GM21529 (cell line): ENCODE data around the gene NYAP1.
"Not testable (repeated sequence)": the region's sequence is repeated elsewhere in the genome, so short reads cannot be mapped to it uniquely, and the experiment has no call there.

Source experiments
- ATAC-seq: cut with Tn5 transposase; IDR thresholded peaks from one replicate; pipeline ENCODE4 v1.9.1; 2021; ENCODE audit not compliant: unreplicated experiment

Gene NYAP1

GRCh38 chr7:100483722-100484672, at the start of gene NYAP1:
Gene NYAP1 (plus strand): TSS chr7:100483927. CDS start chr7:100485312, 1,385 bp downstream.
- no peak for ATAC-seq

GRCh38 chr7:100434297-100435144, 49.2 kb upstream of the NYAP1 start:
- ATAC-seq, result no peak

- peak; percentile 29 for ATAC-seq
These were observed 48.1 kb upstream of the NYAP1 start for GRCh38 chr7:100435401-100436304.

DNA sequence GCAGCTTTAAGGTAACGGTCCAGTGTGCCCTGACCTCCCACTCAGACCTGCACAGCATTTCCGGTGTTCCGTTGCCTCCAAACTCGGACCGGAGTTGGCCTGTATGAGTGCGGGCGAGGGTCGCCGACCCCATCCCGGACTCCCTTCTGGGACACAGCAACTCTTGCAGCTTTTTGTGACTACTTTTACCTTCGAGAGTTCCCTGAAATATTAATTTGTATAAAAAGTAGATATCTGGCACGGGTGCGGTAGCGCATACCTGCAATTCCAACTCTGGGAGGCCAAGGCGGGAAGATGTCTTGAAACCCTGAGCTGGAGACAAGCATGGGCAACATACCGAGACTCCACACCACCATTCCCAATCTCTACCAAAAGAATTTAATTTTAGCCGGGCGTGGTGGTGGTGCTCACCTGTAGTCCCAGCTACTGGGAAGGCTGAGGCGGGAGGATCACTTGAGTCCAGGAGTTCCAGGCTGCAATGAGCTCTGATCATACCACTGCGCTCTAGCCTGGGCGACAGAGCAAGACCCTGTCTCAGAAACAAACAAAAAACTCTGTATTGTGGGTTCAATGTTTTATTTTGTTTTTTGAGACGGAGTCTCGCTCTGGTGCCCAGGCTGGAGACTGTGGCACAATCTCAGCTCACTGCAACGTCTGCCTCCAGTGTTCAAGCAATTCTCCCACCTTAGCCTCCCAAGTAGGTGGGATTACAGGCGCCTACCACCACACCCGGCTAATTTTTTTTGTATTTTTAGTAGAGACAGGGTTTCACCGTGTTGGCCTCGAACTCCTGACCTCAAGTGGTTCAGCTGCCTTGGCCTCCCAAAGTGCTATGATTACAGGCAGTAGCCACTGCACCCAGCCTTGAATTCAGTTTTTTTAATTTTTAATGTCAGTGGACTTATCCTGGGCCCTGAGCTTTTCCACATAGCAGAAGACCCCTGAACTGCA, 46.3 kb upstream of the NYAP1 start:
- ATAC-seq, result no peak

DNA sequence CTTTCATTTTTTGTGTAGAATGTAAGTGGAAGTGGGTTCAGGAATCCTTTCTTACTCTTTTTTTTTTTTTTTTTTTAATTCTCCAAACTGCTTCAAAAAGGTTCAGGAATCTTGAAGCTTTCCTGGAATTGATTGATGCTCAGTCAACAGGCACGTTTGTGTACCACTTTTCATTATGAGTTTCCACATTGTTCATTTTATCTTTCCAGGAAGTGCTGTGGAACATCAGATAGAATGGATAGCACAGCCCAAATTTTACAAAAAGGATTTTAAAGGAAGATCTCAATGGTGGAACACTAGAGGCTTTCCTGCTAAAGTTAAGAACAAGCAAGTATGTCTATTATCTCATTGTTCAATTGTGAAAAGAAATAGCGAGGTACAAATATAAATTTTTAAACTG, 45.6 kb upstream of the NYAP1 start:
- ATAC-seq, result no peak

- ATAC-seq, result not testable (repeated sequence)
These were observed 45.0 kb upstream of the NYAP1 start for GRCh38 chr7:100438731-100439130.

DNA sequence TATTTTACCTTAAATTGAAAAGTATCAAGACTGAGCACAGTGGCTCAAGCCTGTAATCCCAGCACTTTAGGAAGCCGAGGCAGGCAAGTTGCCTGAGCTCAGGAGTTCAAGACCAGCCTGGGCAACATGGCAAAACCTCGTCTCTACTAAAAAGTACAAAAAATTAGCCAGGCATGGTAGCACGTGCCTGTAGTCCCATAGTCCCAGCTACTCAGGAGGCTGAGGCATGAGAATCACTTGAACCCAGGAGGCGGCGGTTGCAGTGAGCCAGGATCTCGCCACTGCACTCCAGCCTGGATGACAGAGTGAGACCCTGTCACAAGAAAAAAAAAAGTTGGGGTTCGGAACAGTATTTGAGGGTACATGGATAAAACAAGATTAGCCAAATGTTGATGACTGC, 44.5 kb upstream of the NYAP1 start:
- not testable (repeated sequence) for ATAC-seq

GRCh38 chr7:100441641-100442535, 41.8 kb upstream of the NYAP1 start:
- no peak for ATAC-seq

DNA sequence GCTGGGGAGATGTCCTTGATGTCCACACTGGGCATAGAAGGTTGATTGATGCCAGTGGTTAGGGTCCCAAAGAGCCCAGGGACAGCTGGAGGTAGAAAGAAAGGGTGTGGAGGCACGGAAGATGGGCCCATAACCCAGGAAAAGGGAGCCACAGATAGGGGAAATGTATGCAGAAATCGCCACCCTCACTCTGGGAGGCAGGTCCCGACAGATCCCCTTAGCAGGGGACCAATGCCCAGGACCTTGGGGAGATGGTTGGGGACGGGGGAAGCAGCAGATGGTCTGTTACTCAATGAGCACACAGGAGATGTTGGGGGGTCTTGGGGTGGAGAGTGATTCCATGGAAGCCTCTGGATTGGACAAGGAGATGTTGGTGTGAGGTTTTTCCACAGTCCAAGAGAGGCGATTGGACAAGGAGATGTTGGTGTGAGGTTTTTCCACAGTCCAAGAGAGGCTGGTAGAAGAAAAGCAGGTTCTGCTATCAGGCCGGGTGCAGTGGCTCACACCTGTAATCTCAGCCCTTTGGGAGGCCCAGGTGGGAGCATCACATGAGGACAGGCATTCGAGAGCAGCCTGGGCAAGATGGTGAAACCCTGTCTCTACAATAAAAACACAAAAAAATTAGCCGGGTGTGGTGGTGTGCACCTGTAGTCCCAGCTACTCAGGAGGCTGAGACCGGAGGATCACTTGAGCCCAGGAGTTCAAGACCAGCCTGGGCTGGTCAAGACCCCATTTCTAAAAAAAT, 40.5 kb upstream of the NYAP1 start:
- ATAC-seq, result no peak

GRCh38 chr7:100444311-100445278, 39.1 kb upstream of the NYAP1 start:
- no peak for ATAC-seq

- ATAC-seq, result no peak
These were observed 37.7 kb upstream of the NYAP1 start for GRCh38 chr7:100446040-100446439.

DNA sequence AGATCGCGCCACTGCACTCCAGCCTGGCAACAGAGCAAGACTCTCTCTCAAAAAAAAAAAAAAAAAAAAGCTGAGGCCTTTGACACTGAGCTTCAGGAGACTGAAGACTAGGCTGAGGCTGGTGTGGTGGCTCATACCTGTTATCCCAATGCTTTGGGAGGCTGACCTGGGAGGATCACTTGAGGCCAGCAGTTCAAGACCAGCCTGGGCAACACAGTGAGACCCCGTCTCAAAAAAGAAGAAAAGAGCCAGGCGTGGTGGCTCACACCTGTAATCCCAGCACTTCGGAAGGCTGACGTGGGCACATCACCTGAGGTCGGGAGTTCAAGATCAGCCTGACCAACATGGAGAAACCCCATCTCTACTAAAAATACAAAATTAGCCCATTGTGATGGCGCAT, 36.4 kb upstream of the NYAP1 start:
- not testable (repeated sequence) for ATAC-seq

GRCh38 chr7:100449190-100449795, 34.4 kb upstream of the NYAP1 start:
- ATAC-seq, result no peak

- ATAC-seq, result no peak
These were observed 31.2 kb upstream of the NYAP1 start for GRCh38 chr7:100452513-100452912.

DNA sequence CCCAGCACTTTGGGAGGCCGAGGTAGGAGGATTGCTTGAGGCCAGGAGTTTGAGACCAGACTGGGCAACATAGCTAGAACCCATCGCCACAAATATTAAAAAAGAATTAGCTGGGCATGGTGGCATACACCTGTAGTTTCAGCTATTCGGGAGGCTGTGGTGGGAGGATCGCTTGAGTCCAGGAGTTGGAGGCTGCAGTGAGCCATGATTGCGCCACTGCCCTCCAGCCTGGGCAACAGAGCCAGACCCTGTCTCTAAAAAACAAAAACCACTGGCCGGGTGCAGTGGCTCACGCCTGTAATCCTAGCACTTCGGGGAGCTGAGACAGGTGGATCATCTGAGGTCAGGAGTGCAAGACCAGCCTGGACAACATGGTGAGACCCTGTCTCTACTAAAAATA, 29.9 kb upstream of the NYAP1 start:
- ATAC-seq, result not testable (repeated sequence)

GRCh38 chr7:100455206-100455605, 28.5 kb upstream of the NYAP1 start:
- ATAC-seq, result no peak
